IPS-20b (cell line): Measurements from ENCODE around the gene HOXC13.

Experiments
- H3K27ac ChIP-seq: one replicate; pipeline ENCODE4 v1.5.1; 2013; ENCODE audit warnings: low read length
- H3K27me3 ChIP-seq: 2 replicates; pipeline ENCODE4 v1.6.1; 2013; ENCODE audit warnings: mild to moderate bottlenecking, low read length, inconsistent platforms; ENCODE audit not compliant: insufficient read depth
- H3K36me3 ChIP-seq: 2 replicates; pipeline ENCODE4 v1.6.1; 2013; ENCODE audit warnings: low read depth, mild to moderate bottlenecking, inconsistent platforms, low read length, moderate library complexity; ENCODE audit not compliant: insufficient read depth
- H3K4me1 ChIP-seq: 2 replicates; pipeline ENCODE4 v1.6.1; 2013; ENCODE audit warnings: mild to moderate bottlenecking, control low read depth, inconsistent platforms, low read length, moderate library complexity; ENCODE audit not compliant: insufficient read depth
- H3K4me3 ChIP-seq: 2 replicates; pipeline ENCODE4 v1.5.1; 2013; ENCODE audit warnings: mild to moderate bottlenecking, low read length, inconsistent platforms
- H3K9ac ChIP-seq: 2 replicates; pipeline ENCODE4 v1.6.1; 2013; ENCODE audit warnings: low read depth, mild to moderate bottlenecking, inconsistent platforms, low read length, moderate library complexity
- H3K9me3 ChIP-seq: 2 replicates; pipeline ENCODE4 v1.6.1; 2013; ENCODE audit warnings: mild to moderate bottlenecking, low read depth, low read length, inconsistent platforms; ENCODE audit not compliant: insufficient read depth

The HOXC13 gene

GRCh38 chr12:53975479-53976152 lies 37.0 kb downstream of the HOXC13 start:
- peaks cover 100% of the 10 kb centered on the region for H3K27me3 ChIP-seq

GRCh38 chr12:53976172-53976822 lies 37.7 kb downstream of the HOXC13 start:
- Histone ChIP-seq H3K36me3 (no peaks in the 10 kb centered on the region), H3K9me3 (peaks cover 4% of the 10 kb centered on the region; the same call in 1 of the 2 replicates), H3K27ac (no peak overlapping the region), H3K4me1 (no peaks in the 10 kb centered on the region), H3K9ac (no peak overlapping the region), H3K4me3 (no peak overlapping the region), H3K27me3 (peaks cover 100% of the 10 kb centered on the region)

More at GRCh38 chr12:53975479-53976152, 37.0 kb downstream of the HOXC13 start:
- no peak overlapping the region for H3K4me3 ChIP-seq
- no peak overlapping the region for H3K27ac ChIP-seq
- H3K36me3 ChIP-seq = no peaks in the 10 kb centered on the region
- no peak overlapping the region for H3K9ac ChIP-seq
- H3K9me3 ChIP-seq = peaks cover 4% of the 10 kb centered on the region; the same call in 1 of the 2 replicates
- no peaks in the 10 kb centered on the region for H3K4me1 ChIP-seq

GRCh38 chr12:53976823-53977595 lies 38.4 kb downstream of the HOXC13 start:
- Histone ChIP-seq H3K4me1 (no peaks in the 10 kb centered on the region), H3K9me3 (peaks cover 4% of the 10 kb centered on the region; the same call in 1 of the 2 replicates), H3K9ac (no peak overlapping the region), H3K27me3 (peaks cover 100% of the 10 kb centered on the region), H3K4me3 (no peak overlapping the region), H3K36me3 (no peaks in the 10 kb centered on the region), H3K27ac (no peak overlapping the region)

GRCh38 chr12:53977596-53978445 lies 39.2 kb downstream of the HOXC13 start:
- Histone ChIP-seq H3K4me3 (no peak overlapping the region), H3K9me3 (no peaks in the 10 kb centered on the region; the same call in 1 of the 2 replicates), H3K27ac (no peak overlapping the region), H3K27me3 (peaks cover 100% of the 10 kb centered on the region), H3K4me1 (no peaks in the 10 kb centered on the region), H3K9ac (no peak overlapping the region), H3K36me3 (no peaks in the 10 kb centered on the region)

- H3K9ac ChIP-seq = no peak overlapping the region
- H3K27ac ChIP-seq = no peak overlapping the region
- H3K27me3 ChIP-seq = peaks cover 100% of the 10 kb centered on the region
- no peaks in the 10 kb centered on the region for H3K4me1 ChIP-seq
- no peaks in the 10 kb centered on the region for H3K36me3 ChIP-seq
- peaks cover 3% of the 10 kb centered on the region; the same call in 1 of the 2 replicates for H3K9me3 ChIP-seq
- H3K4me3 ChIP-seq = no peak overlapping the region
Measured at GRCh38 chr12:53978477-53979356, 40.1 kb downstream of the HOXC13 start.

GRCh38 chr12:53980104-53980801 lies 41.6 kb downstream of the HOXC13 start:
- Histone ChIP-seq H3K9me3 (peaks cover 11% of the 10 kb centered on the region; the same call in 1 of the 2 replicates), H3K27me3 (peaks cover 100% of the 10 kb centered on the region), H3K27ac (no peak overlapping the region), H3K36me3 (no peaks in the 10 kb centered on the region), H3K4me1 (no peaks in the 10 kb centered on the region), H3K9ac (no peak overlapping the region), H3K4me3 (no peak overlapping the region)

GRCh38 chr12:53980802-53981496 lies 42.3 kb downstream of the HOXC13 start:
- Histone ChIP-seq H3K4me3 (no peak overlapping the region), H3K9me3 (peaks cover 15% of the 10 kb centered on the region; the same call in 1 of the 2 replicates), H3K4me1 (no peaks in the 10 kb centered on the region), H3K36me3 (no peaks in the 10 kb centered on the region), H3K27me3 (peaks cover 100% of the 10 kb centered on the region), H3K27ac (no peak overlapping the region), H3K9ac (no peak overlapping the region)

GRCh38 chr12:53981634-53982565 lies 43.3 kb downstream of the HOXC13 start:
- Histone ChIP-seq H3K36me3 (no peaks in the 10 kb centered on the region), H3K27ac (no peak overlapping the region), H3K9ac (no peak overlapping the region), H3K4me3 (no peak overlapping the region), H3K4me1 (no peaks in the 10 kb centered on the region), H3K9me3 (peaks cover 15% of the 10 kb centered on the region; the same call in 1 of the 2 replicates), H3K27me3 (peaks cover 100% of the 10 kb centered on the region)
